ENCODE data around the gene CAMLG.

CAMLG gene

DNA sequence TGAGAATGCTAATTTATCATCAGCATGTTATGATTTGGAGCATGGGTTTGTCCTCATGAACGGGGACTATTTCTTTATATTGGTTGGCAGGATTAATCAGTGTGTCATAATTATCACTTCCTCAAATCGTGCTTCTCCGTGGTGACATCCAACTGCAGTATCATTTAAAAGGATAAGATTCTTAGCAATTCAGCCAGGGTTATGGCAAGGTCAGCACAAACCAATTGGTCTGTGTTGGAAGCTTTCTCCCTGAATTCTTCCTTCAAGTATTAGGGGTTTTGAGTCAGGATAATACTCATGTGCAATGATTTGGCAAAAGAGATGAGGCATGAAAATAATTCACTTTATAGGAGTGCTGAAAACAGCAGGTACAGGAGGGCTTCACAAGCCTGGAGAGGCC, 5.5 kb upstream of the CAMLG start:
- TF ChIP-seq CTCF (IDR thresholded peaks at IDR 0.05; ENCODE audit: low read depth, low read length) = no peak
- DNase-seq (ENCODE audit: extremely low read depth, low read depth) = no peak

GRCh38 chr5:134735243-134735642, 3.1 kb upstream of the CAMLG start:
- DNase-seq (ENCODE audit: extremely low read depth, low read depth) = no peak

DNA sequence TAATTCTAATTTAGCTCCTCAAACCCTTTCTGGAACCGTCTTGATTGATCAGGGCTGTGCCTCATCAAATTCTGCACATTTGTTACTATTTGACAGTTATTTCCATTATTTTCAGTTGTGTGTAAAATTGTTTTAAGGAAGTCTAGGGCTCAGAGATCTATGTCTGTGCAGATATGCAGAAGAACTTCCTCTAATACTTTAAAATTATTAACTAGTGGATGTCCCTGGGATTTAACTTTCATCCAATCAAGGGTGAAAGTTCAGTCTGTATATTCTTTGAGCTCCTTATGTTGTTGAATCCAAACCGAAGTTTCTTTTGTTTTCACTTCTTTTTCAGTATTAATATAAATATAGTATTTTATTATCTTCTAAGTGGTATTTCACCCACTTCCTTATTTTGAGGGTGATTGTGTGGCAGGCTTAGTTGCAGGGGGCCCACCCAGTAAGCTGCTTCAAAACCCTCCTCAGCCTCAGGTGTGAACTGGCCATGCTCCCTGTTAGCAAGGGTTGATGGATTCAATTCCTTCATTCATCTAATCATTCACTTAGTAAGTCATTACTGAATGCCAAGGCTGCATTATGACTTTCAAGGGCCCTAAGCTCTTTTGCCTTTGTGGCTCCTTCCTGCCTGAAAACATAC, 2.1 kb upstream of the CAMLG start:
- TF ChIP-seq CTCF (IDR thresholded peaks at IDR 0.05; ENCODE audit: low read depth, low read length) = no peak
- no peak for DNase-seq (ENCODE audit: extremely low read depth, low read depth)

More at GRCh38 chr5:134735243-134735642, 3.1 kb upstream of the CAMLG start:
- TF ChIP-seq CTCF (IDR thresholded peaks at IDR 0.05; ENCODE audit: low read depth, low read length) = no peak

GRCh38 chr5:134738963-134739661, 764 bp downstream of the CAMLG start:
- no peak; the same call in none of the 2 replicates for TF ChIP-seq CTCF (IDR thresholded peaks at IDR 0.05; ENCODE audit: low read depth, low read length)
- no peak for DNase-seq (ENCODE audit: extremely low read depth, low read depth)

DNA sequence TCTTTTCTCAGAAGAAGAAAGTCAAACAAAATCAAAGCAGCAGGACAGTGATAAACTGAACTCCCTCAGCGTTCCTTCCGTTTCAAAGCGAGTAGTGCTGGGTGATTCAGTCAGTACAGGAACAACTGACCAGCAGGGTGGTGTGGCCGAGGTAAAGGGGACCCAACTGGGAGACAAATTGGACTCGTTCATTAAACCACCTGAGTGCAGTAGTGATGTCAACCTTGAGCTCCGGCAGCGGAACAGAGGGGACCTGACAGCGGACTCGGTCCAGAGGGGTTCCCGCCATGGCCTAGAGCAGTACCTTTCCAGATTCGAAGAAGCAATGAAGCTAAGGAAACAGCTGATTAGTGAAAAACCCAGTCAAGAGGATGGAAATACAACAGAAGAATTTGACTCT, 2.7 kb downstream of the CAMLG start:
- no peak for TF ChIP-seq CTCF (IDR thresholded peaks at IDR 0.05; ENCODE audit: low read depth, low read length)
- no peak for DNase-seq (ENCODE audit: extremely low read depth, low read depth)

DNA sequence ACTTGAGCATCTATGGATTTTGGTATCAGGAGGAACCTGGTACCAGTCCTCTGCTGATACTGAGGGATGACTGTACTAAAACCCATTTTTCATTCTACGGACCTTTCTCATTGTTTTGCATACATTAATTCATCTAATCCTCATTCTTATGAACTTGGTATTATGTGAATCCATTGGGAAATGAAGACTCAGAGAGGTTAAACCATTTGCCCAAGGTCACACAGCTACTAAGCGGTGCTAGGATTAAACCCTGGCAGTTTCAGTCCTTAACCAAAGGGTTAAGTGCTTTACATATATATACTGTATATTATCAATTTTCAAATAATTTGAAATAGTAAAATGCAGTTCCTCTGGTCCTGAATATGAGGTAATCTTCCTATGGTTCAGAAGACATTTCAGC, 3.8 kb downstream of the CAMLG start:
- no peak for DNase-seq (ENCODE audit: extremely low read depth, low read depth)
- TF ChIP-seq CTCF (IDR thresholded peaks at IDR 0.05; ENCODE audit: low read depth, low read length) = no peak

DNA sequence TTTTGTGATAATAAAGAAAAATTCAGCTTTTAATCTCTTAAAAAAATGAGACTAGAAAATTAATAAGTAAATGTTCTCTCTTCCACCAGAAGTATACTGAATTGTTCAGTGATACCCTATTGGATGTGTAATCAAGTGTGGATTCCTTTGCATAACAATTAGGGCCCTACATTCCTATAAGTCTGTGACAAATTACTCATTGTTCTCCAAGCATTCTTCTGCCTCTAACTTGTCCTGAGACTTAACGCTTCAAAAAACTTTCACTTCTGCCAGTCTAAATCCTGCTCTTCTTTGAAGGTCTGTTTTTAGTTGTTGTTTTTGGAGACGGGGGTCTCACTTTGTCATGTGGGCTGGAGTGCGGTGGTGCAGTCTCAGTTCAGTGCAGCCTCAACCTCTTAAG, 11.1 kb downstream of the CAMLG start:
- no peak for TF ChIP-seq CTCF (IDR thresholded peaks at IDR 0.05; ENCODE audit: low read depth, low read length)
- no peak for DNase-seq (ENCODE audit: extremely low read depth, low read depth)

All from AG09319 (cell line).